Prostate gland (tissue), 2 donors: ENCODE measurements around the gene FOXRED2. TPM values are rescaled to one million over a fixed set of nuclear protein-coding genes. Genes with fewer than 3 reads are reported as not detected.

Experiments used
- DNase-seq: peaks from one replicate; pipeline ENCODE4 v3.0.0-alpha.2; 2019; ENCODE audit warnings: low spot score
- H3K27ac ChIP-seq, 2 donors: fragments of 200-600 bp; sonication (generic); 2 replicates each; pipeline ENCODE4 v1.5.1; 2017 to 2019
- H3K27me3 ChIP-seq: fragments of 200-600 bp; sonication (generic); replicated peaks from 2 replicates; pipeline ENCODE4 v1.5.1; 2019; ENCODE audit not compliant: insufficient read depth
- H3K36me3 ChIP-seq, 2 donors: fragments of 200-600 bp; sonication (generic); 1 replicate in 1 of 2; 2 replicates in 1 of 2; pipeline versions ENCODE4 v1.5.1 to v1.8.1; 2017 to 2019
- H3K4me1 ChIP-seq: fragments of 200-600 bp; sonication (generic); replicated peaks from 2 replicates; pipeline ENCODE4 v1.5.1; 2019
- H3K4me3 ChIP-seq, 2 donors: fragments of 200-600 bp; sonication (generic); 2 replicates each; pipeline ENCODE4 v1.5.1; 2017 to 2019
- H3K9me3 ChIP-seq: fragments of 200-600 bp; sonication (generic); 2 replicates; pipeline ENCODE4 v1.5.1; 2017
- CTCF ChIP-seq, 4 experiments: fragments of 200-600 bp in 2 of 4; fragments of 450-650 bp in 2 of 4; sonication (generic) in 2 of 4; IDR thresholded peaks; 1 replicate in 3 of 4; 2 replicates in 1 of 4; pipeline ENCODE4 v1.5.1; 2016 to 2019; ENCODE audit warnings: antibody characterized with exemption in 4 of 4, mild to moderate bottlenecking in 2 of 4, moderate library complexity in 2 of 4
- POLR2A ChIP-seq: fragments of 450-650 bp; IDR thresholded peaks from one replicate; pipeline ENCODE4 v1.6.1; 2016; ENCODE audit warnings: antibody characterized with exemption, mild to moderate bottlenecking
- POLR2AphosphoS5 ChIP-seq: sonication (generic); formaldehyde crosslinking; IDR thresholded peaks from one replicate; pipeline ENCODE4 v1.6.1; 2017; ENCODE audit warnings: antibody characterized with exemption
- WGBS: methylation state at CpG from one replicate; pipeline ENCODE4 v1.1.5; 2018; 5-methylcytosine and 5-hydroxymethylcytosine counted together
- intact Hi-C: fragments of 100-400 bp; cut with DNase I; formaldehyde crosslinking; loops from one replicate; pipeline ENCODE4 v1.14.2; 2022
- total RNA-seq, 2 donors: library from RNA; depleted of rRNA; stranded (reverse); fragments of >200 nt; gene quantifications; one replicate each; pipeline ENCODE4 v1.1.0, GENCODE V29; 2016

Gene FOXRED2
- total RNA-seq, 2 donors from 2014 or later = 24.7 to 33.7 TPM

DNA sequence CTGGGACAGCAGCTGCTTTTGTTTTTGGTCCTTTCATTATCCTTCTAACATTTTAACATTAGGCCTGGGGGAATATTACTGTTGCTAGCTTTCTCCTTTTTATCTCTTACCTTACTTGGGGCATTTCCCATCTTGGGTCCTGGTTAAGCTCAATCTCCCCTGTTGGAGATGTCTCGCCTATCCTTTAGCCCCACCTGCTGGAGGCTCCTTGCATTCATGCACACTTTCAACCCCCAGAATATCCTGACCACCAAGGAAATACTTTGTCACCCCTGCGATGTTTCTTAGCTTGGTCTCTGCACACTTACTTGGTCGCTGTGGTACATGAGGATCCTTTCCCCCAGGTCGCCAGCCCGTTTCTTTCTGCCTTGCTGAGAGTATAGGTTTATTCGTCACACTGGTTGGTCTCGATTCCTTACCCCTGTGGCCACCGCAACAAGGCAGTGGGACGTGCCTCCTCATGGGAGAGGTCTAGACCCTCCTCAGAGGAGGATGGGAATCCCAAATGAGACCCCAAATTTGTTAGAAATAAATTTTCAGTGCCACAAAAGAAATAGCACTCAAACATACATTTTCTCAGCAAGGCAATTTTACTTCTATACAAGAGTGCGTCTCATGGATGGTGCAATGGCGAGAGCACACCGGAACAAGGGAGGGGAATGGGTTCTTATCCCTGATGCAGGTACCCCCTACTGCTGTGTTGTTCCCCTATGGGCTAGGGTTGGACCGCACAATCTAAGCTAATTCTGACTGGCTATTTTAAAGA lies 20.0 kb downstream of the FOXRED2 start:
- TF ChIP-seq POLR2A (no peak), POLR2AphosphoS5 (no peak), CTCF (IDR thresholded peaks at IDR 0.05) (peak in 3 of 4 experiments; percentile 52 to 66 (median 59))
- peak; percentile 36 for DNase-seq

DNA sequence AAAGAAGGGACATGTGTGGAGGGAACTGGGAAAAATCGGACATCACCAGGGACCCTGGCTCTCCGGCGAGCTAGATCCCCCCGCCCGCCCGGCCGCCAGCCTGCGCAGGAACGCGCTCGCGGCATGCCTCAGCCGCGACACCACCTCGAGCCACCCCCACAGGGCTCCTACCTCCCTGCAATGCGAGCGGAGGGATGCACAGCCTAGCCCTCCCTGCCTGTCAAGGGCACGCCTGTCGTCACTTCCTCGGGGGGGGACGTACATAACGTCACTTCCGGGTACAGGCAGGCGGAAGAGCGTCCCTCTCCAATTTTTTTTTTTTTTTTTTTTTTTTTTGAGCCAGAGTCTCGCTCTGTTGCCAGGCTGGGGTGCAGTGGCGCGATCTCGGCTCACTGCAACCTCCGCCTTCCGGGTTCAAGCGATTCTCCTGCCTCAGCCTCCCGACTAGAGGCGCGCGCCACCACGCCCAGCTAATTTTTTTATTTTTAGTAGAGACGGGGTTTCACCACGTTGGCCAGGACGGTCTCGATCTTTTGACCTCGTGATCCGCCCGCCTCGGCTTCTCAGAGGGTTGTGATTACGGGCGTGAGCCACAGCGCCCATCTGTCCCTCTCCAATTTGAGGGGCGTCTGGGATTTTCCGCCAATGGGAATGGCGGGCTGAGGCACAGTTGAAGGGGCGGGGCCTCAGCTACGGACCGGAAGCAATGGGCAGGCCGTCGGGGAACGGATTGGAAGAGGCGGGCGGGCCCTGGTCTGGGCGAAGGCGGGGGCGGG lies 25.3 kb downstream of the FOXRED2 start, which contains the start of gene TXN2:
TXN2 (minus strand) TSS at position 248 of the 776 bp plus-strand sequence. CDS start 803 bp downstream, outside the sequence.
- peak; percentile 93 for DNase-seq
- no peak for TF ChIP-seq CTCF (IDR thresholded peaks at IDR 0.05)
- peak; percentile 87 for TF ChIP-seq POLR2AphosphoS5
- TF ChIP-seq POLR2A = peak; percentile 87
- peaks cover 10% of the 10 kb centered on the region for H3K4me1 ChIP-seq
- WGBS = under 1% methylated on average over 62 of the region's 62 CpGs
- no peaks in the 10 kb centered on the region for H3K36me3 ChIP-seq
- no peaks in the 10 kb centered on the region for H3K27me3 ChIP-seq
- intact Hi-C loops = no loop called here
- peak within 1 kb of the TSS; percentile 75 for H3K4me3 ChIP-seq
- no peaks in the 10 kb centered on the region for H3K9me3 ChIP-seq
- peak within 1 kb of the TSS; percentile 98 to 100 for H3K27ac ChIP-seq

More for the DNA sequence above, 20.0 kb downstream of the FOXRED2 start:
- WGBS = 89% methylated on average over 13 of the region's 13 CpGs
- intact Hi-C loops = no loop called here
- Histone ChIP-seq H3K27ac (no peak overlapping the region), H3K27me3 (no peaks in the 10 kb centered on the region), H3K36me3 (peaks cover 0 to 10% of the 10 kb centered on the region in 2 donors), H3K4me1 (peaks cover 4% of the 10 kb centered on the region), H3K9me3 (no peaks in the 10 kb centered on the region), H3K4me3 (no peak overlapping the region)

DNA sequence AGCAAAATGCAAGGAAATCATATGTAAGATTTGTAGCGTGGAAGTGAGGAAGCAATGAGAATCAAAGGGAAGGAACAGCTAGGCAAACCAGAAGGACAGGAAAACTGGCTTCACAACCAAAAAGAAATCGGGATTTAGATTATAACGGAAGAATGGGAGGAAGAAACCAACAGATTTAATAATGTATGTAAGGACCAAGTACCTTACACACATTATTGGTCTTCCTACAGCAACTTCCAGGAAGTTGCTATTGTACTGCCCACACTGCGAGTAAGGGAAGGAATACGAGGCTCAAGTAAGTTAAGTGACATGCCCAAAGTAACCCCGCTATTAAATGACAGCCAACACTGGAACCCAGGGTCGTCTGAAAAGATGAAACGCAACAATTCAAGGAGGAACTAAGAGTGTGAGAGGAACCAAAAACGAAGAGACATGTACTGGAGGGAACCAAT lies 25.9 kb downstream of the FOXRED2 start:
- no peak for TF ChIP-seq CTCF (IDR thresholded peaks at IDR 0.05)
- TF ChIP-seq POLR2A = no peak
- no peak for TF ChIP-seq POLR2AphosphoS5
- intact Hi-C loops = no loop called here
- WGBS = 4% methylated on average over 9 of the region's 9 CpGs
- H3K27me3 ChIP-seq = no peaks in the 10 kb centered on the region
- H3K9me3 ChIP-seq = no peaks in the 10 kb centered on the region
- peak overlapping the region; percentile 98 to 100 for H3K27ac ChIP-seq
- H3K4me1 ChIP-seq = peaks cover 10% of the 10 kb centered on the region
- DNase-seq = no peak
- peaks cover 0 to 5% of the 10 kb centered on the region in 2 donors for H3K36me3 ChIP-seq
- peak overlapping the region; percentile 75 for H3K4me3 ChIP-seq

GRCh38 chr22:36478966-36479365 lies 27.9 kb downstream of the FOXRED2 start:
- 91% methylated on average over 4 of the region's 4 CpGs for WGBS
- Histone ChIP-seq H3K27me3 (no peaks in the 10 kb centered on the region), H3K36me3 (peaks cover 4 to 9% of the 10 kb centered on the region in 2 donors), H3K27ac (no peak overlapping the region), H3K4me1 (peaks cover 8% of the 10 kb centered on the region), H3K9me3 (no peaks in the 10 kb centered on the region), H3K4me3 (no peak overlapping the region)
- intact Hi-C loops = no loop called here
- DNase-seq = no peak
- TF ChIP-seq POLR2A = no peak
- no peak for TF ChIP-seq CTCF (IDR thresholded peaks at IDR 0.05)
- no peak for TF ChIP-seq POLR2AphosphoS5
